ENCODE data around the gene KATNAL1. TPM values are rescaled to one million over a fixed set of nuclear protein-coding genes. Genes with fewer than 3 reads are reported as not detected.

Gene KATNAL1
- polyA plus RNA-seq, 1 donor from 2014 or later, result 3.6 TPM

- H3K4me1 Mint-ChIP-seq, result peaks cover 0 to 6% (median 2%) of the 10 kb centered on the region in 3 donors
- no peak overlapping the region for H3K4me3 Mint-ChIP-seq
- H3K27me3 Mint-ChIP-seq, result peaks cover 2% of the 10 kb centered on the region
- no peaks in the 10 kb centered on the region for H3K9me3 Mint-ChIP-seq
- H3K36me3 Mint-ChIP-seq, result peaks cover 33% of the 10 kb centered on the region
- H3K27ac Mint-ChIP-seq, result no peak overlapping the region
Observed at GRCh38 chr13:30339738-30340330, 32.5 kb upstream of the KATNAL1 start.

GRCh38 chr13:30338952-30339351 lies 31.6 kb upstream of the KATNAL1 start:
- peaks cover 33% of the 10 kb centered on the region for H3K36me3 Mint-ChIP-seq
- H3K27me3 Mint-ChIP-seq, result peaks cover 2% of the 10 kb centered on the region
- H3K4me1 Mint-ChIP-seq, result peaks cover 6 to 12% (median 7%) of the 10 kb centered on the region in 3 donors
- no peak overlapping the region for H3K27ac Mint-ChIP-seq
- no peaks in the 10 kb centered on the region for H3K9me3 Mint-ChIP-seq
- H3K4me3 Mint-ChIP-seq, result no peak overlapping the region

- no peak overlapping the region for H3K27ac Mint-ChIP-seq
Observed at GRCh38 chr13:30338331-30338851, 31.0 kb upstream of the KATNAL1 start.

DNA sequence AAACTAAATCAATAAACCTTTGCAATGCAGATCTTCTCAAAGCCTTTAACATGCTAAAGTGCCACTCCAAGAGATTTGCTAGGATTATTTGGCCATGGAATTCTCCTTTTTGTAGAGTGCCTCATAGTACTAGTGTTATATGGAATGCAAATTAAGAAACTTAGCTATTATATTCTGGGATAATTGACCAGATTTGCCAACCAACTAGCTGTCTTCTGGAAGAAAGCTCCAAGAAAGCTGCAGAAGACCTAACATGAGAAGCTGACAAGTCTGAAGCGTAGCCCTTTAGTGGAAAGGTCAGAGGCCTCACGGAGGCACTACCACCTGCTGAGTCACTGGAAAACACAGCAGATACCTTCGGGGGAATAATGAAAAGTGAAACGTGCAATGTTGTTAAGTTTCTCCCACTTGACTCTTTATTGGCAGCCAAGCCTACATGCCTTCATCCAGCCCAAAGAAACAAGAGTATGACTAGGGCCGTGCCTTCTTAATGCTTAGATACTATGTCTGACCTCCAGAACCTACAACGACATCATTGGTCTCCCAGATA lies 29.8 kb upstream of the KATNAL1 start:
- Mint-ChIP-seq H3K9me3 (no peaks in the 10 kb centered on the region), H3K36me3 (peaks cover 26% of the 10 kb centered on the region), H3K27me3 (peaks cover 2% of the 10 kb centered on the region), H3K4me3 (no peak overlapping the region), H3K4me1 (peaks cover 20 to 30% (median 24%) of the 10 kb centered on the region in 3 donors), H3K27ac (no peak overlapping the region)

More at GRCh38 chr13:30338331-30338851, 31.0 kb upstream of the KATNAL1 start:
- peaks cover 11 to 18% (median 13%) of the 10 kb centered on the region in 3 donors for H3K4me1 Mint-ChIP-seq
- H3K27me3 Mint-ChIP-seq, result peaks cover 2% of the 10 kb centered on the region
- H3K4me3 Mint-ChIP-seq, result no peak overlapping the region
- peaks cover 30% of the 10 kb centered on the region for H3K36me3 Mint-ChIP-seq
- no peaks in the 10 kb centered on the region for H3K9me3 Mint-ChIP-seq

DNA sequence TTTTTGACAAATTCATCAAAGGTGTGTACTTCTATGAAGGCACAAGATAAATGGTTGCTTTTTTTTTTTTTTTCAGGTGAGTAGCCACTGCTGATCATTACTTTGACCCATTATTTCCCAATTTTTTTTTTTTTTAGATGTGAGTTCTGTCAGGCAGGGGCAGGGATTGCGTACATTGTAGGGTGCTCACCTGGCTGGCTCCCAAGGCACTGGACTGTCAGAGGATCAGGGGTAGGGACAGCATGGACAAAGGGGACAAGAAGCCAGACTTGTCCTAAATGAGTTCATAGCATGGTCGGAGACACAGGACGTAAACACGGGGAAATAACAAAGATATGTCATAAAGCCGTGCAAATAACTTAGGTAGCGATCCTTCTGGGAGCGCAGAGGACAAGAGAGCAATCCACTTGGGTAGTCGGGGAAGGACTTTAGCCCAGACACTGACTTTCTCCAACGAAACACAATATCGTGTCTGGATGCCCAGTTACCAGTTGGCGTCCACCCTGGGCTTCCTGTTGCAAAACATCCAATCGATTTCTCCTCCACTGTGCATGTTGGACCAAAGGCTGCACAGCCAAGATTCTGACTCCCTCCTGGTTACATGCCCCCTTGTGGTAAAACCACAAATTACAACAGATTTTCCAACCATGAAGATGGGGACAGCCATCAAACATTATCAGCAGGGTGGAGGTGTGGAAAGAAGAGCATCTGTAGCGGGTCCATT lies 27.5 kb upstream of the KATNAL1 start:
- Mint-ChIP-seq H3K4me3 (no peak overlapping the region), H3K27ac (no peak overlapping the region), H3K4me1 (peaks cover 20 to 33% (median 26%) of the 10 kb centered on the region in 3 donors), H3K36me3 (peaks cover 17% of the 10 kb centered on the region), H3K27me3 (peaks cover 2% of the 10 kb centered on the region), H3K9me3 (no peaks in the 10 kb centered on the region)

GRCh38 chr13:30333616-30334015 lies 26.3 kb upstream of the KATNAL1 start:
- Mint-ChIP-seq H3K27me3 (peaks cover 2% of the 10 kb centered on the region), H3K4me3 (peak overlapping the region in 2 of 4 donors; percentile 38 to 70), H3K36me3 (peaks cover 9% of the 10 kb centered on the region), H3K27ac (peak overlapping the region in 1 of 3 donors; percentile 11), H3K4me1 (peaks cover 23 to 36% (median 32%) of the 10 kb centered on the region in 3 donors), H3K9me3 (no peaks in the 10 kb centered on the region)

DNA sequence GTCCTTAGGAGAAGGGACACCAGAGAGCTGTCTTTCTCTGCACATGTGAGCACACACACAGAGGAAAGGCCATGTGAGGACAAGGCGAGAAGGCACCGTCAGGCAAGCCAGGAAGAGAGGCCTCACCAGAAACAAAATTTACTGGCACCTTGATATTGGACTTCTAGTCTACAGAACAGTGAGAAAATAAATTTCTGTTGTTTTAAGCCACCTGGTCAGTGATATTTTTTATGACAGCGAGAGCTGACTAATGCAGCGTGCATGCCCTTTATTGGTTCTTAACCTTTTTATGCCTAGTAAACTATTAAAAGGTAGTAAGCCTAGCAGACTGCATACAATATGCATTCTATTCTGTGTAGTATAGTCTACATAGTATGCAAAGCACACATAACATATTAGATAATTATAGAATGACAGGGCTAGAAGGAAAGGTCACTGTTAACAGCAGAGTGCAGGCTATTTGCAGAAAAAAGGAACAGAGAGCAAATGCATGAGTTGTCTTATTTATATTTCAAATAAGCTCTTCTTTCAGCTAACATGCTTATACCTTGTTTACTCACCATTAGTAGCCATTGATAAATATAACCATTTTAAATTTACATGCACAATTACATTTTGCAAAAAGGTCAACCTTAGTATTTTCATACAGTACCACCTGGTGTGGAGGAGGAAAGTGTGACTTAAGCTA lies 25.2 kb upstream of the KATNAL1 start:
- Mint-ChIP-seq H3K4me3 (peak overlapping the region in 2 of 4 donors; percentile 39 to 51), H3K9me3 (no peaks in the 10 kb centered on the region), H3K36me3 (peaks cover 5% of the 10 kb centered on the region), H3K27me3 (peaks cover 2% of the 10 kb centered on the region), H3K27ac (peak overlapping the region in 1 of 3 donors; percentile 11), H3K4me1 (peaks cover 23 to 36% (median 32%) of the 10 kb centered on the region in 3 donors)

DNA sequence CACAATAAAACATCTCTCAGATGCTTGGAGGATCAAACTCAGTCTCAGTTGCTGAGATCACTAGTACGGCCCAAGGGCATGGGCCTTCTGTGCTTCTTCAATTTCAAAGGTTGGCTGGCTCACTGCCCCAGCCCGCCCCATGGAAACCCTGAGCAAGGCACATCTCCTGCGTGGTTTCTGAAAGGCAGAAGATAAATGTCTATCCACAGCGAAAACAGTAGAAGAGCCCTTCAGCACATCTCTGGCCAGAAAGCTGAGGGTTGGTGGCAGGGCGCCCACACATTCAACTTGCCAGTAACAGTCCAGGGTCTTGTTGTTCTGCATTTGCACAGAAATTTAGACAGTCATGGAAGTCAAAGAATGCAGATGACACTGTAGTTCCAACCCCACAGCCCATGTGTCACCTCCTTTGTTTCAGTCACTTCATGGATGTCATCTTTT lies 24.0 kb upstream of the KATNAL1 start:
- Mint-ChIP-seq H3K27ac (peak overlapping the region in 1 of 3 donors; percentile 36), H3K4me1 (peaks cover 21 to 32% (median 31%) of the 10 kb centered on the region in 3 donors), H3K36me3 (peaks cover 3% of the 10 kb centered on the region), H3K9me3 (no peaks in the 10 kb centered on the region), H3K27me3 (no peaks in the 10 kb centered on the region), H3K4me3 (no peak overlapping the region)

DNA sequence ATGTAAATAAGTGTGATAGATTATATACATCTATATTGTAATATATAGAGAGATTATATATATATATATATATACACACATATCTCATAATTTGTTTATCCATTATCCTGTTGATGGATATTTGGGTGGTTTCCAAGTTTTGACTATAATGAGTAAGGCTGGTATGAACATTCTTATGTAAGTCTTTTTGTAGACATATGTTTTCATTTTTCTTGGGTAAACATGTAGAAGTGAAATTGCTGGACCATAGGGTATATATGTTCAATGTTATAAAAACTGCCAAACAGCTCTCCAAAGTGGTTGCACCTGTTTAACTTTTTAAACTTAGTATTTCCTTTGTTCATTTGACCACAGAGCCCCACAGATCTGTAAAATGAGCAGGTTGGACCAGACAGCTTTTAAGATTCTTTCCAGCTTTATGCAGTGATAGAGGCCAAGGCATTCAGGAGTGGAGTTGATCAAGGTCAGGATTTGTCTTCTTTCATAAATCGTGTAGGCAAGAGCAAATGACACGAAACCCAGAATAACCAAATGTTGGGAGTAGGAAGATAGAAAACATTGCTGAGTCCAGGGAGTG lies 21.7 kb upstream of the KATNAL1 start:
- Mint-ChIP-seq H3K9me3 (no peaks in the 10 kb centered on the region), H3K27me3 (no peaks in the 10 kb centered on the region), H3K36me3 (peaks cover 4% of the 10 kb centered on the region), H3K27ac (no peak overlapping the region), H3K4me1 (peaks cover 18 to 26% (median 25%) of the 10 kb centered on the region in 3 donors), H3K4me3 (no peak overlapping the region)

DNA sequence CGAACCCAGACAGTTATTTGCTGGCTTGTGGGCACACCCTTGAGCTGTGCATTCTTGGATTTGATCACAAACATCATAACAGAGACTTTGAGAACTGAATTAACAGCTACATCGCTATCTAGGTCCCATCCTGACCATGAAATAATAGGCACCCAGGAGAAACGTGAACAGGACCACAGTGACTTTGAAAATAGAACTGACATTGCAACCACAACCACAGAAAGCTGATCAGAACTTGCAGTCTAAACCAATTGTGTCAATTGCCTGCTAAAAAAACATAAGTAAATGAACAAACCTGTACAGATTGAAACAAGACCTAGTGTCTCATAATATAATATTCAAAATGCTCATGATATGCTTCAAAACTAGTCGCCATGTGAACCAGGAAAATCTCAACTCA lies 18.3 kb upstream of the KATNAL1 start:
- Mint-ChIP-seq H3K27ac (no peak overlapping the region), H3K27me3 (no peaks in the 10 kb centered on the region), H3K4me1 (peaks cover 3 to 6% (median 5%) of the 10 kb centered on the region in 3 donors), H3K9me3 (no peaks in the 10 kb centered on the region), H3K36me3 (peaks cover 7% of the 10 kb centered on the region), H3K4me3 (no peak overlapping the region)

- H3K36me3 Mint-ChIP-seq, result peaks cover 6% of the 10 kb centered on the region
- no peaks in the 10 kb centered on the region for H3K9me3 Mint-ChIP-seq
- H3K27ac Mint-ChIP-seq, result no peak overlapping the region
- H3K27me3 Mint-ChIP-seq, result no peaks in the 10 kb centered on the region
- H3K4me3 Mint-ChIP-seq, result no peak overlapping the region
- peaks cover 0 to 5% (median 0%) of the 10 kb centered on the region in 3 donors for H3K4me1 Mint-ChIP-seq
Observed at GRCh38 chr13:30323524-30323923, 16.2 kb upstream of the KATNAL1 start.

DNA sequence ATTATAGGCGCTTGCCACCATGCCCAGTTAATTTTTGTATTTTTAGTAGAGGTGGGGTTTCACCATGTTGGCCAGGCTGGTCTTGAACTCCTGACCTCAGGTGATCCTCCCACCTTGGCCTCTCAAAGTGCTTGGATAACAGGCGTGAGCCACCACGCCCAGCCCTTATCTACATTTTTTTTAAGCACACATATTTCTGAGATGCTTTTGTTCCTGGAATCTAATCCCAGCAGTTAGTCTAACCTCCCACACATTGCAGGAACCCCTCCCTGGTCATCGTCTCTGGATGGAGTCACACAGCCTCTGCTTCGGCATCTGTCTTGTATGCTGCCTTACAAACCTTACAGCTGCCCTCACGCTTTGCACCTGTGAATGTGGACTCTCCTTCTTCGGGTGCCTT lies 15.1 kb upstream of the KATNAL1 start:
- H3K4me3 Mint-ChIP-seq, result no peak overlapping the region
- H3K9me3 Mint-ChIP-seq, result no peaks in the 10 kb centered on the region
- peaks cover 0 to 5% (median 2%) of the 10 kb centered on the region in 3 donors for H3K4me1 Mint-ChIP-seq
- no peaks in the 10 kb centered on the region for H3K27me3 Mint-ChIP-seq
- H3K36me3 Mint-ChIP-seq, result peaks cover 6% of the 10 kb centered on the region
- H3K27ac Mint-ChIP-seq, result no peak overlapping the region

DNA sequence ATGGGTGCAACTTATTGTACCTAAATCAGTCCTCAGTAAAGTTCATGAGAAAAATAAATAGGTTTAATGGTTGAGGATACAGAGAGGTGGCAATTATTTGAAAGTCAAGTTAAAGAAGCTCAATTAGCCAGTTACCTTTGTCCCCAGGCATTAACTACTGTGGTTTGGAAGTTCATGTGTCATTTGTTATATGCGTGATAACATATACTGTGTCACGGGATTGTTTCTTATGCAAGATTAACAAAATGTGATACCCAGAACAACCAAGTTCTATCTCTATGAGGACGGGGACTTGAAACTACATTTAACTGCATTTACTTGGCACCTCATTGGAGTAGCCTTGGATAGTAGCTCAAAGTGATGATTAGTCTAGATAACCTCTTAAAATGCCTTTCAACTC lies 13.9 kb upstream of the KATNAL1 start:
- peaks cover 0 to 5% (median 2%) of the 10 kb centered on the region in 3 donors for H3K4me1 Mint-ChIP-seq
- peaks cover 6% of the 10 kb centered on the region for H3K36me3 Mint-ChIP-seq
- H3K27ac Mint-ChIP-seq, result no peak overlapping the region
- H3K27me3 Mint-ChIP-seq, result no peaks in the 10 kb centered on the region
- H3K4me3 Mint-ChIP-seq, result no peak overlapping the region
- no peaks in the 10 kb centered on the region for H3K9me3 Mint-ChIP-seq

- no peaks in the 10 kb centered on the region for H3K27me3 Mint-ChIP-seq
- peaks cover 4% of the 10 kb centered on the region for H3K36me3 Mint-ChIP-seq
- H3K9me3 Mint-ChIP-seq, result no peaks in the 10 kb centered on the region
- no peak overlapping the region for H3K27ac Mint-ChIP-seq
- H3K4me1 Mint-ChIP-seq, result peaks cover 6 to 10% (median 8%) of the 10 kb centered on the region in 3 donors
- H3K4me3 Mint-ChIP-seq, result no peak overlapping the region
Observed at GRCh38 chr13:30319655-30320054, 12.3 kb upstream of the KATNAL1 start.
